ENCODE results near the gene C16orf86.

DNA sequence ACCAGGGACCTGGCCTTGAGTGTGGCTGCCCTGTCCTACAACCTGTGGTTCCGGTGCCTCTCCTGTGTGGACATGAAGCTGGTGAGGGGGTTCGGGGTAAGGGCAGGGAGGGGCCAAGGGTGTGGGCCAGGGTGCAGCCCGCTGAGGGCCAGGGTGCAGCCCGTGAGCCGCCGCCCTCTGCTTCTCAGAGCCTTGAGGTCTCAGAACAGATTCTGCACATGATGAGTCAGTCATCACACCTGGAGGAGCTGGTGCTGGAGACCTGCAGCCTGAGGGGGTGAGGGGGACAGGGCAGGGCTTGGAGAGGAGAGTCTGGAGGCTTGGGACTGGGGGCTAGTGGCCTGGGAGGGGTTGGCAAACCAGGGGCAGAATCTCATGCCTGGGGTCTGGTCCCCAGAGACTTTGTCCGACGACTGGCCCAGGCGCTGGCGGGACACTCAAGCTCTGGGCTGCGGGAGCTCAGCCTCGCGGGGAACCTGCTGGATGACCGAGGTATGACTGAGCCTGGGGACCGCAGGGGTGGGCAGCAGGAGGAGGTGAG, 19.4 kb upstream of the C16orf86 start:
- TF ChIP-seq, protein P1, sequence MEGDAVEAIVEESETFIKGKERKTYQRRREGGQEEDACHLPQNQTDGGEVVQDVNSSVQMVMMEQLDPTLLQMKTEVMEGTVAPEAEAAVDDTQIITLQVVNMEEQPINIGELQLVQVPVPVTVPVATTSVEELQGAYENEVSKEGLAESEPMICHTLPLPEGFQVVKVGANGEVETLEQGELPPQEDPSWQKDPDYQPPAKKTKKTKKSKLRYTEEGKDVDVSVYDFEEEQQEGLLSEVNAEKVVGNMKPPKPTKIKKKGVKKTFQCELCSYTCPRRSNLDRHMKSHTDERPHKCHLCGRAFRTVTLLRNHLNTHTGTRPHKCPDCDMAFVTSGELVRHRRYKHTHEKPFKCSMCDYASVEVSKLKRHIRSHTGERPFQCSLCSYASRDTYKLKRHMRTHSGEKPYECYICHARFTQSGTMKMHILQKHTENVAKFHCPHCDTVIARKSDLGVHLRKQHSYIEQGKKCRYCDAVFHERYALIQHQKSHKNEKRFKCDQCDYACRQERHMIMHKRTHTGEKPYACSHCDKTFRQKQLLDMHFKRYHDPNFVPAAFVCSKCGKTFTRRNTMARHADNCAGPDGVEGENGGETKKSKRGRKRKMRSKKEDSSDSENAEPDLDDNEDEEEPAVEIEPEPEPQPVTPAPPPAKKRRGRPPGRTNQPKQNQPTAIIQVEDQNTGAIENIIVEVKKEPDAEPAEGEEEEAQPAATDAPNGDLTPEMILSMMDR (conservative IDR thresholded peaks at IDR 0.05 in 1 of 2, IDR thresholded peaks at IDR 0.05 in 1 of 2; ENCODE audit: low read depth in 1 of 2, low read length in 2 of 2), result no peak
- no peak for TF ChIP-seq EZH2 (IDR thresholded peaks at IDR 0.05; ENCODE audit: low read length, missing control alignments)

Measured in fibroblast of lung (primary cell).